ENCODE data around the gene MAN2B1.
A peak's percentile ranks its signal among the peaks of the same experiment; 100 is the strongest.
"Not testable (repeated sequence)": the region's sequence is repeated elsewhere in the genome, so short reads cannot be mapped to it uniquely, and the experiment has no call there.

The MAN2B1 gene

GRCh38 chr19:12666265-12667048 lies at the start of gene MAN2B1, which contains the start of gene WDR83:
TSS of gene MAN2B1 (minus strand) at chr19:12666742. CDS start at chr19:12666701, 41 bp downstream.
TSS of gene WDR83 (plus strand) at chr19:12666807. CDS start at chr19:12669791, 2,984 bp downstream.
- DNase-seq: peak; percentile 51

GRCh38 chr19:12715929-12716328 lies 49.4 kb upstream of the MAN2B1 start:
- no peak for DNase-seq

- DNase-seq: no peak
Observed at GRCh38 chr19:12715102-12715501, 48.6 kb upstream of the MAN2B1 start.

GRCh38 chr19:12713304-12713703 lies 46.8 kb upstream of the MAN2B1 start:
- DNase-seq: not testable (repeated sequence)

- DNase-seq: not testable (repeated sequence)
Observed at GRCh38 chr19:12712077-12712476, 45.5 kb upstream of the MAN2B1 start.

- no peak for DNase-seq
Observed at GRCh38 chr19:12711187-12711586, 44.6 kb upstream of the MAN2B1 start.

GRCh38 chr19:12708641-12709040 lies 42.1 kb upstream of the MAN2B1 start:
- no peak for DNase-seq

- DNase-seq: no peak
Observed at GRCh38 chr19:12706332-12706718, 39.8 kb upstream of the MAN2B1 start.

- DNase-seq: no peak
Observed at GRCh38 chr19:12705654-12706331, 39.3 kb upstream of the MAN2B1 start.

- no peak for DNase-seq
Observed at GRCh38 chr19:12705169-12705568, 38.6 kb upstream of the MAN2B1 start.

- peak; percentile 47 for DNase-seq
Observed at GRCh38 chr19:12703046-12703445, 36.5 kb upstream of the MAN2B1 start.

GRCh38 chr19:12701596-12702282 lies 35.2 kb upstream of the MAN2B1 start:
- DNase-seq: no peak

GRCh38 chr19:12698138-12698537 lies 31.6 kb upstream of the MAN2B1 start:
- no peak for DNase-seq

- not testable (repeated sequence) for DNase-seq
Observed at GRCh38 chr19:12697425-12697824, 30.9 kb upstream of the MAN2B1 start.

GRCh38 chr19:12696366-12697335 lies 30.1 kb upstream of the MAN2B1 start, which contains the start of gene FBXW9:
TSS of gene FBXW9 (minus strand) at chr19:12696631. CDS start at chr19:12696581, 50 bp downstream.
- peak; percentile 76 for DNase-seq

- DNase-seq: no peak
Observed at GRCh38 chr19:12695997-12696365, 29.4 kb upstream of the MAN2B1 start.

GRCh38 chr19:12695514-12695913 lies 29.0 kb upstream of the MAN2B1 start:
- no peak for DNase-seq

GRCh38 chr19:12695096-12695495 lies 28.6 kb upstream of the MAN2B1 start:
- no peak for DNase-seq

GRCh38 chr19:12694641-12695040 lies 28.1 kb upstream of the MAN2B1 start:
- DNase-seq: no peak

GRCh38 chr19:12692960-12693359 lies 26.4 kb upstream of the MAN2B1 start:
- DNase-seq: no peak

- DNase-seq: no peak
Observed at GRCh38 chr19:12689581-12690216, 23.2 kb upstream of the MAN2B1 start.

GRCh38 chr19:12689012-12689411 lies 22.5 kb upstream of the MAN2B1 start:
- no peak for DNase-seq
